Measurements from ENCODE around the gene TMEM218.

DNA sequence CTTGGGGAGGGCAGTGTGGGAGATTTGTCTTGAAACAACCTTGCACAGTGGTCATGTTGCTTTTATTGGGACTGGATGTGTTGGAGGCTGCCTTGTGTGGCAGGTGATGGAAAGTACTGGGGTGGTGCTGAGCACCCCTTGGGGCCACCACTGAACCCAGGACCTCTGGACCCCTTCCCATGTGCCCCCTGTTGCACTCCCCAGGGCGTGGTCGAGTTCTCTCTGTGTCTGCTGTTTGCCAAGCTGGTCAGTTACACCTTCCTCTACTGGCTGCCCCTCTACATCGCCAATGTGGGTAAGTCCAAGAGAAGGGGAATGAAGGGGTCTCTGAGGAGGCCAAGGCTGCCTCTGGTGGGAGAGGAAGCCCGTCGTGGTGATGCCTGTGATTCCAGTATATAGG is 29.4 kb downstream of the TMEM218 start:
- TF ChIP-seq, protein P1, sequence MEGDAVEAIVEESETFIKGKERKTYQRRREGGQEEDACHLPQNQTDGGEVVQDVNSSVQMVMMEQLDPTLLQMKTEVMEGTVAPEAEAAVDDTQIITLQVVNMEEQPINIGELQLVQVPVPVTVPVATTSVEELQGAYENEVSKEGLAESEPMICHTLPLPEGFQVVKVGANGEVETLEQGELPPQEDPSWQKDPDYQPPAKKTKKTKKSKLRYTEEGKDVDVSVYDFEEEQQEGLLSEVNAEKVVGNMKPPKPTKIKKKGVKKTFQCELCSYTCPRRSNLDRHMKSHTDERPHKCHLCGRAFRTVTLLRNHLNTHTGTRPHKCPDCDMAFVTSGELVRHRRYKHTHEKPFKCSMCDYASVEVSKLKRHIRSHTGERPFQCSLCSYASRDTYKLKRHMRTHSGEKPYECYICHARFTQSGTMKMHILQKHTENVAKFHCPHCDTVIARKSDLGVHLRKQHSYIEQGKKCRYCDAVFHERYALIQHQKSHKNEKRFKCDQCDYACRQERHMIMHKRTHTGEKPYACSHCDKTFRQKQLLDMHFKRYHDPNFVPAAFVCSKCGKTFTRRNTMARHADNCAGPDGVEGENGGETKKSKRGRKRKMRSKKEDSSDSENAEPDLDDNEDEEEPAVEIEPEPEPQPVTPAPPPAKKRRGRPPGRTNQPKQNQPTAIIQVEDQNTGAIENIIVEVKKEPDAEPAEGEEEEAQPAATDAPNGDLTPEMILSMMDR (IDR thresholded peaks at IDR 0.05; ENCODE audit: insufficient read depth, low read depth, low read length): no peak
- no peak for TF ChIP-seq EZH2 (IDR thresholded peaks at IDR 0.05; ENCODE audit: insufficient read depth, low read length)
